Uterus (tissue), 2 donors: ENCODE data around the gene PRTFDC1.

Source experiments
- POLR2A ChIP-seq, 2 donors: fragments of 450-650 bp; IDR thresholded peaks; one replicate each; pipeline ENCODE4 v1.6.1; 2016; ENCODE audit warnings: antibody characterized with exemption in 2 of 2, mild to moderate bottlenecking in 1 of 2, moderate library complexity in 1 of 2
- TF ChIP-seq, protein P1 (sequence below), 4 experiments: fragments of 200-600 bp in 2 of 4; fragments of 450-650 bp in 2 of 4; sonication (generic) in 2 of 4; IDR thresholded peaks; one replicate each; pipeline ENCODE4 v1.5.1; 2016 to 2019; ENCODE audit warnings: antibody characterized with exemption in 4 of 4, mild to moderate bottlenecking in 2 of 4, moderate library complexity in 1 of 4

DNA sequence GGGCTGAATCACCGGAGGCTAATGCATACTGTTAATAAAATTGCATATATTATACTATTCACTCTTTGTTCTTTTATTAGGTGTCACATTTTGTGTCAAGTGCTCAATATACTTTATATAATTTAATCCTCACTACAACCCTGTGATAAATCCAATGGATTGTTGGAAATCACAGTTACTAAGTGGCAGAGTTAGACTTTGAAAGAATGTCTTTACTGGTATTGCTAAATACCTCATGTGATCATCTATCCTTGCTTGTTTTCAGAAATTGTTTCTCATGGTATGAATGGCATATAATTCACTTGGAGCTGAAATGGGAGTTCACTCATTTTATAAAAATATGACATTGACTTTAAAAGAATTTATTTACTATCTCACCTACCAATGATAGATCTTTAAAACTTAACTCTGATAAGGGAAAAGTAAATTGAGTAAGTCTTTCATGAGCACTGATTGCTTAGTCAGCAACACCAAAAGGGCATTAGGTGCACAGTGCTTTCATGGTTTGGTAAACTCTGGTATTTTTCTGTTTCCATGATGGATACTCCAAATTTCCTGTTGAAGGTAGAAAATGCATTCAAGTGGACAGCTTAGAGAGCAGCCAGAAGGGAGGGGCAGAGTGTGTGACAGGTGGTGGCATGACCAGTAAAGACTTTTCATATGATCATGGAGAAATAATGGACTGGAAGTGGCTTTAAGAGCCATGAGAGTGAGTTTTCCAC is 41.0 kb upstream of the PRTFDC1 start:
- TF ChIP-seq, protein P1, sequence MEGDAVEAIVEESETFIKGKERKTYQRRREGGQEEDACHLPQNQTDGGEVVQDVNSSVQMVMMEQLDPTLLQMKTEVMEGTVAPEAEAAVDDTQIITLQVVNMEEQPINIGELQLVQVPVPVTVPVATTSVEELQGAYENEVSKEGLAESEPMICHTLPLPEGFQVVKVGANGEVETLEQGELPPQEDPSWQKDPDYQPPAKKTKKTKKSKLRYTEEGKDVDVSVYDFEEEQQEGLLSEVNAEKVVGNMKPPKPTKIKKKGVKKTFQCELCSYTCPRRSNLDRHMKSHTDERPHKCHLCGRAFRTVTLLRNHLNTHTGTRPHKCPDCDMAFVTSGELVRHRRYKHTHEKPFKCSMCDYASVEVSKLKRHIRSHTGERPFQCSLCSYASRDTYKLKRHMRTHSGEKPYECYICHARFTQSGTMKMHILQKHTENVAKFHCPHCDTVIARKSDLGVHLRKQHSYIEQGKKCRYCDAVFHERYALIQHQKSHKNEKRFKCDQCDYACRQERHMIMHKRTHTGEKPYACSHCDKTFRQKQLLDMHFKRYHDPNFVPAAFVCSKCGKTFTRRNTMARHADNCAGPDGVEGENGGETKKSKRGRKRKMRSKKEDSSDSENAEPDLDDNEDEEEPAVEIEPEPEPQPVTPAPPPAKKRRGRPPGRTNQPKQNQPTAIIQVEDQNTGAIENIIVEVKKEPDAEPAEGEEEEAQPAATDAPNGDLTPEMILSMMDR (IDR thresholded peaks at IDR 0.05): no peak
- no peak for TF ChIP-seq POLR2A (IDR thresholded peaks at IDR 0.05)
